GM19324 (cell line): ENCODE results near the gene CNIH2.
A peak's percentile ranks its signal among the peaks of the same experiment; 100 is the strongest.
"Not testable (repeated sequence)": the region's sequence is repeated elsewhere in the genome, so short reads cannot be mapped to it uniquely, and the experiment has no call there.

Experiments used
- ATAC-seq: cut with Tn5 transposase; IDR thresholded peaks from one replicate; pipeline ENCODE4 v1.9.1; 2021; ENCODE audit warnings: mild to moderate bottlenecking, moderate library complexity; ENCODE audit not compliant: unreplicated experiment, low FRiP score

The CNIH2 gene

GRCh38 chr11:66312549-66313320, 34.8 kb downstream of the CNIH2 start:
- peak; percentile 43 for ATAC-seq

GRCh38 chr11:66313321-66314185, 35.6 kb downstream of the CNIH2 start:
- no peak for ATAC-seq

GRCh38 chr11:66314186-66314501, 36.2 kb downstream of the CNIH2 start:
- ATAC-seq = no peak

- no peak for ATAC-seq
Observed at GRCh38 chr11:66314561-66315497, 36.9 kb downstream of the CNIH2 start.

GRCh38 chr11:66315498-66315885, 37.5 kb downstream of the CNIH2 start:
- ATAC-seq = no peak

GRCh38 chr11:66315921-66316811, 38.2 kb downstream of the CNIH2 start:
- no peak for ATAC-seq

- ATAC-seq = no peak
Observed at GRCh38 chr11:66316849-66317251, 38.9 kb downstream of the CNIH2 start, which contains the start of gene CD248. TSS of gene CD248 (minus strand) at chr11:66317044. CDS start at chr11:66317027, 17 bp downstream.

GRCh38 chr11:66317322-66317722, 39.3 kb downstream of the CNIH2 start:
- ATAC-seq = no peak

GRCh38 chr11:66317723-66318599, 40.0 kb downstream of the CNIH2 start:
- ATAC-seq = no peak

GRCh38 chr11:66318600-66318970, 40.6 kb downstream of the CNIH2 start:
- ATAC-seq = no peak

GRCh38 chr11:66320289-66320688, 42.3 kb downstream of the CNIH2 start:
- ATAC-seq = not testable (repeated sequence)

GRCh38 chr11:66320748-66321147, 42.8 kb downstream of the CNIH2 start:
- not testable (repeated sequence) for ATAC-seq

GRCh38 chr11:66321606-66322005, 43.6 kb downstream of the CNIH2 start:
- no peak for ATAC-seq

- no peak for ATAC-seq
Observed at GRCh38 chr11:66322732-66323427, 44.9 kb downstream of the CNIH2 start.

- no peak for ATAC-seq
Observed at GRCh38 chr11:66323684-66324083, 45.7 kb downstream of the CNIH2 start.

GRCh38 chr11:66324664-66325063, 46.7 kb downstream of the CNIH2 start:
- no peak for ATAC-seq

- no peak for ATAC-seq
Observed at GRCh38 chr11:66325263-66325671, 47.3 kb downstream of the CNIH2 start.
